Muscle of back (tissue), 13 donors: ENCODE measurements around the gene IFFO2. TPM values are rescaled to one million over a fixed set of nuclear protein-coding genes. Genes with fewer than 3 reads are reported as not detected.
A peak's percentile ranks its signal among the peaks of the same experiment; 100 is the strongest.

Experiments
- DNase-seq, 3 donors: peaks; one replicate each; pipeline versions ENCODE4 v3.0.0 to v3.0.0-alpha.2; 2013
- long read RNA-seq, 9 donors: transcript quantifications; one replicate each; lab custom pipeline, GENCODE V29; 2026
- polyA plus RNA-seq, 10 donors: library from polyadenylated mRNA; unstranded; fragments of 120-200 nt; gene quantifications; one replicate each; pipeline ENCODE4 v1.2.1, GENCODE V29; 2013; ENCODE audit not compliant: insufficient read length in 10 of 10

IFFO2 gene
- 10 to 100 TPM in 1 of 10 donors, 1 to 10 TPM in 9; 4.0 to 10.1 (median 5.4) TPM for polyA plus RNA-seq
- long read RNA-seq, donor 1, result 0 reads
- long read RNA-seq, donor 2, result 0 reads
- long read RNA-seq, donor 3, result 0 reads
- long read RNA-seq, donor 4, full-length matches to known transcripts, result 2 of 2 reads
- long read RNA-seq, donor 4, partial matches to known transcripts, result 0 of 2 reads
- long read RNA-seq, donor 4, other reads (novel, unspliced or antisense), result 0 of 2 reads
- long read RNA-seq, donor 5, result 0 reads
- long read RNA-seq, donor 6, result 0 reads
- long read RNA-seq, donor 7, full-length matches to known transcripts, result 2 of 2 reads
- long read RNA-seq, donor 7, partial matches to known transcripts, result 0 of 2 reads
- long read RNA-seq, donor 7, other reads (novel, unspliced or antisense), result 0 of 2 reads
- long read RNA-seq, donor 8, full-length matches to known transcripts, result 1 of 1 reads
- long read RNA-seq, donor 8, partial matches to known transcripts, result 0 of 1 reads
- long read RNA-seq, donor 8, other reads (novel, unspliced or antisense), result 0 of 1 reads
- long read RNA-seq, donor 9, result 0 reads

- peak; percentile 95 to 97 (median 97) for DNase-seq
These were observed at the start of gene IFFO2 for GRCh38 chr1:18956193-18957135. Gene IFFO2 (minus strand): TSS chr1:18956676. CDS start chr1:18956332, 344 bp downstream.

DNA sequence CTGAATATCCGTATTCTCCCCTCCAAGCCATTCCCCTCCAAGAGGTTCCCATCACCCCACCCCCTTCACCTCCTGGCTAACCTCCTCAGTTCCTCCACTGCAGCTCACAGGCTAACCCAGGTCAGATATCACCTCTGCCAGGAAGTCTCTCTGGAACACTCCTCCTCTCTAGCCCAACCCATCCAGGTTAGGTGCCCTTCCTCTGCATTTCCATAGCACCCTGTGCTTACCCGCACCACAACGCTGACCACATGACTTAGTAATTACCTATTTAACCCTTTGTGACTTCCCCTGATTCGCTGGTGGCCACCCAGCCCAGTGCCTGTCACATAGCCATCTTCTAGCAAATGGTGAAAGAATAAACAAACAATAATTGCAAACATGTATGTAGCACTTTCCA, 49.5 kb upstream of the IFFO2 start:
- DNase-seq, result no peak

- no peak for DNase-seq
These were observed 47.2 kb upstream of the IFFO2 start for GRCh38 chr1:19003371-19004290.

GRCh38 chr1:19000065-19000464, 43.6 kb upstream of the IFFO2 start:
- no peak for DNase-seq

- DNase-seq, result peak; percentile 54 to 80 (median 68)
These were observed 42.9 kb upstream of the IFFO2 start for GRCh38 chr1:18999359-18999758.

- no peak for DNase-seq
These were observed 41.7 kb upstream of the IFFO2 start for GRCh38 chr1:18998016-18998724.

DNA sequence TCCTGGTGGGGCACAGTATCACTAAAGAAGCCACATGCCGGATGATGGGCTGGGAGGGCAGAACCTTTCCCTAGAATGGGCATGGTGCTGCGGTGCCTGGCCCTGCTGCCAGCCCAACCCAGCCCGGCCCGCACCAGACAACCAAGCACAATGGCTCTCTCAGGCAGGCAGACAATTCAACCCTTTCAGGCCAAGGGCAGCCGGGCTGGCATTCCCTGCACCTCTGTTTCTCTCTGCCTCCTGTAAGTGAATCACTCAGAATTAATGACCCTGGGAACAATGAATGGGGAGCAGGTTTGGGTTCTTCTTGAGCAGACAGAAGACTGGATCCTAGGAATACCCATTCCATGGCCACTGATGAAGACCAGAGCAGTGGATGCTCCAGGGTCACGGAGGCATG, 41.0 kb upstream of the IFFO2 start:
- no peak for DNase-seq

GRCh38 chr1:18996548-18997177, 40.2 kb upstream of the IFFO2 start:
- no peak for DNase-seq

DNA sequence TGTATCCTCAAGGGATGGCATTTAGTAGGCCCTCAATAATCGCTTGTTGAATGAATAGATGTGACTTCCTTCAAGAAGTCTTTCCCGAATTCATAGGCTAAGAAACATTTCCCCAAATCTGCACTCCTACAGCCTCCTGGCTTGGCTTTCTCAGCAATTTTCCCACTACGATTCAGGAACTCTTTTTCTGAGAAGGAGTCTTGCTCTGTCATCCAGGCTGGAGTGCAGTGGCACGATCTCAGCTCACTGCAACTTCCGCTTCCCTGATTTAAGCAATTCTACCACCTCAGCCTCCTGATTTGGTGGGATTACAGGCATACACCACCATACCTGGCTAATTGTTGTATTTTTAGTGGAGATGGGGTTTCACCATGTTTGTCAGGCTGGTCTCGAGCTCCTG, 37.9 kb upstream of the IFFO2 start:
- no peak for DNase-seq

- DNase-seq, result no peak
These were observed 36.2 kb upstream of the IFFO2 start for GRCh38 chr1:18992646-18993045.

DNA sequence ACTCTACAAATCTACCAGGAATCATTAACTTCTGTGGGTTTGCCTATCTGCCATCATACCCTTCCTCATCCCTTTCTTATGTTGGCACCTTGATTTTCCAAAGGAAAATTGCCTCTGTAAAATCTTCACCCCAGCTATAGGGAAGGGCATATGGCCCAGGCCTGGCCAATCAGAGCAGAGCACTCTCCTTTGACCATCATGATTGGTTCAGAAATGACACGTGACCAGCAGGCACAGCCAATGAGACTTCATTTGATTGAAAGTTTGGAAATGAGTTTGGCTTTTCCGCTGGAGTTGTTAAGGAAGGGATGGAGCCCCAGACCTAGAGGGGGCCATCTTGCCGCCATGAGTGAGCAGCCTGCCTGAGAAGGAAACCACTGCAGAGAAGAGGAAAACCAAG, 35.1 kb upstream of the IFFO2 start:
- no peak for DNase-seq

- no peak for DNase-seq
These were observed 33.4 kb upstream of the IFFO2 start for GRCh38 chr1:18989896-18990295.

GRCh38 chr1:18989176-18989799, 32.8 kb upstream of the IFFO2 start:
- DNase-seq, result no peak

GRCh38 chr1:18981242-18981641, 24.8 kb upstream of the IFFO2 start:
- DNase-seq, result no peak

- DNase-seq, result no peak
These were observed 22.2 kb upstream of the IFFO2 start for GRCh38 chr1:18978706-18979105.

DNA sequence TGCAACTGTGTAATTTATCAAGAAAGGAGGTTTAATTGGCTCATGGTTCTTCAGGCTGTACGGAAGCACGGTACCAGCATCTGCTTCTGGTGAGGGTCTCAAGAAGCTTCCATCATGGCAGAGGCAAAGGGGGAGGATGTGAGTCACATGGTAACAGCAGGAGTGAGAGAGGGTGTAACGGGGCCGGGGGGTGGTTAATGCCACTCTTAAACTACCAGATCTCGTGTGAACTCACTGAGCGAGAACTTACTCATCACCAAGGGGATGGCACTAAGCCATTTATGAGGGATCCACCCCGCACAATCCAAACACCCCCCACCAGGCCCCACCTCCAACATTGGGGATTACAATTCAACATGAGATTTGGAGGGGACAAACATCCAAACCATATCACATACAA, 21.0 kb upstream of the IFFO2 start:
- no peak for DNase-seq

DNA sequence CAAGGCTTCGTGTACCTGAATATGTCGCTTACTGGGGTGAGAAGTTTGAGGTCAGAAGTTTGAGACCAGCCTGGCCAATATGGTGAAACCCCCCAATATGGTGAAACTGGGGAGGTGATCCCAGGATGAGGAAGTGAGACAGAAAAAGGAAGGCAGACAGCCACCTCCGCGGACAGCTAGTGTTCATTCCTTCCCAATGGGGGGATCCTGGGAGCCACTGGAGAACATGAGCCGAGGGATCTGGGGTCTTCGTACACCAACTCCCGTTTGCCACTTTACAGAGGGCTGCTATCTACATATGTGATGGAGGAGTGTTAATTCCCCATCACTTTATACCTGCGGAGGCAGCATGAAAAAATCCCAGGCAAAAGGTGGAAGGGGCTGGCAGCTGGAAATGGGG, 19.6 kb upstream of the IFFO2 start:
- DNase-seq, result no peak

- DNase-seq, result no peak
These were observed 18.1 kb upstream of the IFFO2 start for GRCh38 chr1:18974606-18975005.

GRCh38 chr1:18974005-18974404, 17.5 kb upstream of the IFFO2 start:
- DNase-seq, result no peak
